GM18507 (cell line): ENCODE data around the gene RAPGEF1.
"Not testable (repeated sequence)": the region's sequence is repeated elsewhere in the genome, so short reads cannot be mapped to it uniquely, and the experiment has no call there.

Experiments
- DNase-seq: peaks from one replicate; pipeline ENCODE4 v3.0.0; 2011; ENCODE audit warnings: low read depth; ENCODE audit not compliant: insufficient read length; ENCODE audit errors: extremely low spot score
- FAIRE-seq: peaks from 2 replicates; lab custom pipeline; 2011; peaks lifted over from hg19 to GRCh38; lab: Jason Lieb, UNC

RAPGEF1 gene

DNA sequence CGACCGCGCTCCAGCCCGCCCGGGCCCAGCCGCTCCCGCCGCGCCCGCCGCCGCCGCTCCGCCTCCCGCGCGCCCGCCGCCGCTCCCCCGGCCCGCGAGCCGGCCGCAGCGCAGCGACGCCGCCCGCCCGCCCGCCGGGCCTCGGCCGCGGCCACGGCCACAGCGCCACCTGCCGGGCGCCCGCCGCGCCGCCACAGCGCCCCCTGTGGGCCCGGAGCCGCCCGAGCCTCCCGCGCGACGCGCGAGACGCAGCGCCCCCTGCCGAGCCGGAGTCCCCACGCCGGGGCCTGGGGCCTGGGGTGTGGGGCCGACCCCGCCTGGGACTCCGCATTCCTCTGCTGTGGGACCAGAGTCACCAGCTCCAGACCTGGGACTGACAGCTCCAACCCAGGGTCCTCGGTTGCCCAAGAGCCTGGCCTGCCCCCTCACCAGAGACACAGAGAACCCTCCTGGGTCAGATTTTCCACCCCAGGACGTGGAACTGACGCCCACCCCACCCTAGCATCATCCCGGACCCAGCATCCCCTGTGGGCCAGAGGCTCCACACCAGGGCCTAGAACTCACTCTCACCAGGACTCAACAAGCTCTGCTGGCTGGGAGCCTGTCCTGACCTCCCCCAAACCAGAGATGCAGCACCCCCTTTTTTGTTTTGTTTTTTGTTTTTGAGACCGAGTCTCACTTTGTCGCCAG is at the start of gene RAPGEF1:
Gene RAPGEF1 (minus strand): TSS at position 118 of the 690 bp plus-strand sequence. CDS start 246 bp downstream, outside the sequence.
- no peak for FAIRE-seq
- no peak for DNase-seq

- DNase-seq (no peak), FAIRE-seq (no peak)
Measured at GRCh38 chr9:131788851-131789250, 49.0 kb upstream of the RAPGEF1 start.

- no peak for DNase-seq
- no peak for FAIRE-seq
Measured at GRCh38 chr9:131787838-131788237, 48.0 kb upstream of the RAPGEF1 start.

DNA sequence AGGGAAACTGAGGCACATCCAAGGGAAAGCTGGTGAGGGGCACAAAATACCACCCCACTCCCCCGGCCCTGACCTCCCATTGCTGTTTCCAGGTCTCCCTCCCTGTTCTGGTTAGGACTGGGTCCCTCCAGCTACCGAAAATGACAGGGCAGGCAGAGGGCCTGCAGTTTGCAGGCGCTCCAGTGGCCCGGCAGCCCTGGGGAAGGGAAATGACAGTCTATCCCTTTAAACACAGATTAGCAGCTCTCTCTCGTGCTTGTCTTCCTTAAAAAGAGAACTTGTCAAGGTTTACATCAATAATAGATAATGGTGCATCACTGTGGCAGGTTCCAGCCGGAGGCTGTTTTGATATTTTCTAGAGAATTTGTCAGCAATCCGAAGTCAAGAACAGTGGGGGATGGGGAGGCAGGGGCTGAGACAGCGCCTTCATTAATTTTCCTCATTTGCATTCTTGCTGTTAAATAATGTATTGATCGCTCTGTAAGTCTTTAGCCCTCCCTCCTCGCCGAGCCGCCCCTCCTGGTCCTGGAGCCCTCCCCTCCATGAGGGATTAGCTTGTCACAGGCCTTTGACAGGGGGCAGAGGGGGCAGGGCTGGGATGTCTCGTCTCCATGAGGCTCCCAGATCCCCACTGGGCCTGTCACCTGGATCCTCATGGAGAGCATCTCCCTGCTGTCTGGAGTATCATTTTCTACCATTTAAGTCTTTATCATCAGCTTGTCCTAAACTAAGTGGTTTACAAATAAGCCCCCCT is 45.0 kb upstream of the RAPGEF1 start:
- DNase-seq (no peak), FAIRE-seq (no peak)

GRCh38 chr9:131781069-131781468 is 41.2 kb upstream of the RAPGEF1 start:
- DNase-seq (no peak), FAIRE-seq (no peak)

DNA sequence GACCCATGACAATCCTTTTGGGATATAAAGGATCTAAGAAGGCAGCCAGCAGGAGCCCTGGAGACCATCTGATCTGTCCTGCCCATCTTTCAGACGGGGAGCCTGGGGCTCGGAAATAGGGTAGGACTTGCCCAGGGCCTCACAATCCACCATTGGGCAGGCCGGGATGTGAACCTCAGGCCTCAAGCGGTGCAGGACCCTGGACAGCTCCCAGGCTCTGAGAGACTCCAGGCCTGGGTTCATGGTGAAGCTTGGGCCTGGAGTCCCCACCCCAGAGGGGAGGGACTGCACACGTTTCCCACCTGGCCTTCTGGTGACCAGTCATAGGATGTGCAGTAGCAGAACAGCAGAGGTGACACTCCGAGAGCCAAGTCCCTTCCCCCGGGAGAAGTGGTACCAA is 36.6 kb upstream of the RAPGEF1 start:
- FAIRE-seq (no peak), DNase-seq (no peak)

- FAIRE-seq: no peak
Measured at GRCh38 chr9:131776036-131776435, 36.2 kb upstream of the RAPGEF1 start.

GRCh38 chr9:131774636-131775035 is 34.8 kb upstream of the RAPGEF1 start:
- DNase-seq (no peak), FAIRE-seq (no peak)

More at GRCh38 chr9:131776036-131776435, 36.2 kb upstream of the RAPGEF1 start:
- no peak for DNase-seq

DNA sequence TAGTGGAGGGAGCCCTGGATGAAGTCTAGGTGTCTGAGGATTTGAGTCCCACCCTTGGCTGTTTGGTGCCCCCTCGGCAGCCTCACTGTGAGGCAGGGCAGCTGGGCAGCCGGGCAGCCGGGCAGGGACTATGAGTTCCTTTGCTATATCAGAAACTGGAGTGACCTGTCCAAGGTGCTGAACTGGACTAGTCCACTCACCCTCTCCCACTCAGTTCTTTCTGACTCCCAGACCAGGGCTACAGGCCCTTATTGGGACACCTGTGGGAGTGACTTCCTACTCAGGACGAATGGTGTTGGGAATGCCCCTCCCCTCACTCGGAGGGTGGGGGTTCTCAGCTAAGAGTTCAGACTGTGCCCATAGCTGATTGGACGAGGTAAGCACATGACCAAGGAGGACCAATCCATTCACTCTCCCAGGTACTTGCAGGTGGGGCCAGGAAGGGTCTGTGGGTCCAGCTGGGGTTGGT is 34.1 kb upstream of the RAPGEF1 start:
- FAIRE-seq: no peak

GRCh38 chr9:131772940-131773339 is 33.1 kb upstream of the RAPGEF1 start:
- DNase-seq: no peak
- FAIRE-seq: no peak

More for the DNA sequence above, 34.1 kb upstream of the RAPGEF1 start:
- DNase-seq: no peak

GRCh38 chr9:131771646-131772045 is 31.8 kb upstream of the RAPGEF1 start:
- no peak for DNase-seq
- FAIRE-seq: no peak

GRCh38 chr9:131769361-131769760 is 29.5 kb upstream of the RAPGEF1 start:
- DNase-seq (no peak), FAIRE-seq (no peak)

DNA sequence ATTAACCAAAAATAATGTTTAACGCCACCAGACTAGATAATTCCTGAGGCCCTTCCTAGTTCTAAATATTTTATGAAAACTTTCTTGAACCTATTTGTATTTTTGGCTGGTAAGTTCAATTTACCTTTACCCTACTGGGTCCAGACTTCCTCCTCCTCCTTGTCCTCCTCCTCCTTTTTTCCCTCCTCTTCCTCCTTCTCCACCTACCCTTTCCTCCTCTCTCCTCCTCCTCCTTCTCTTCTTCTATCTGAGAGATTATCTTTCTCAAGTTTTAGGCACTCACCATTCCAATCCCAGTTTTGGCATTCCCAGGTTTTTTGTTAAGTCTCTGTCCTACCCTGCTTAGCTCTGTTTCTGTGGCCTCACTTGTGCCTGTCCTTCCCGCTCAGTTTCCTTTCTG is 24.7 kb upstream of the RAPGEF1 start:
- FAIRE-seq (no peak), DNase-seq (no peak)

GRCh38 chr9:131762356-131762932 is 22.6 kb upstream of the RAPGEF1 start:
- DNase-seq (peak; percentile 74), FAIRE-seq (peak; percentile 64)

DNA sequence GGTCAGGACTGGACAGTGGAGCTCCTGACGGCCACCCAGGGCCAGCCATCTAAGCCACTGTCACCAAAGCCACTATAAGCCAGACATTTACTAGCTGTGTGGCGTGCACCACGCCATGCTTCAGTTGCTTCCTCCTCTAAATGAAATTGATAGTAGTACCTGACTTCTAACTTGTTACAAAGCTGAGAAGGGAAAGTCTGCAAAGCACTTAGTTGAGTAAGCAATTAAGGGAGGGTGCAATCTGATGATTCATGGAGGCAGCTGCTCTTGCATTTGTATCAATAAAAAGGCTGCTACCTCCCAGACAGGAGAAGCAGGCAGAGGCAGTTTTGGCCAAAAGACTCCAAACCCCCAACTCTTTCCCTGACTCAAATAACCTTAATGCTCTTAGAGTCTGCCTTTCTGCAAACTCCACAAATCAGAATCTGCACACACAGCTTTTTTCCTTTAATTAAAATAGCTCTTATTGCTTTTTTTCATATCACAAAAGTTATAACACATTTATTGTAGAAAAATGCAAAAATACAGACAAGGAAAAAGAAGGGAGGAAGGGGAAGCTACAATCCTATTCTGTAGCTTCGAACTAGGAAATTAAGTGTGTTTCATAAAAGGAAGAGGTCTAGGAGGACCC is 19.3 kb upstream of the RAPGEF1 start:
- no peak for FAIRE-seq
- DNase-seq: no peak

DNA sequence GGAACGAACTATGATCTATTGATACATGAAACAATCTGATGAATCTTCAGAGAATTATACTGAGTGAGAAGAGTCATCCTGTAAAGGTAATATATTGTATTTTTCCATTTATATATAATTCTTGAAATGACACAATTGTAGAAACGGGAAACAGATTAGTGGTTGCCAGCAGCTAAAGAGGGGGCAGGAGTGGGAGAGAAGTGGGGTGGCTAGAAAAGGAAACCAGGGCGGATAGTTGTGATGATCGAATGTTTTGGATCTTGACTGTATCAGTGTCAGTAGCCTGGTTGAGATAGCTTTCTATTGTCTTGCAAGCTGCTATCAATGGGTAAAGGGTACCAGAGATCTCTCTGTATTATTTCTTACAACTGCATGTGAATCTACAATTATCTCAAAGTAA is 17.7 kb upstream of the RAPGEF1 start:
- DNase-seq (no peak), FAIRE-seq (no peak)

- peak; percentile 91 for FAIRE-seq
- DNase-seq: no peak
Measured at GRCh38 chr9:131755541-131756198, 15.8 kb upstream of the RAPGEF1 start.

DNA sequence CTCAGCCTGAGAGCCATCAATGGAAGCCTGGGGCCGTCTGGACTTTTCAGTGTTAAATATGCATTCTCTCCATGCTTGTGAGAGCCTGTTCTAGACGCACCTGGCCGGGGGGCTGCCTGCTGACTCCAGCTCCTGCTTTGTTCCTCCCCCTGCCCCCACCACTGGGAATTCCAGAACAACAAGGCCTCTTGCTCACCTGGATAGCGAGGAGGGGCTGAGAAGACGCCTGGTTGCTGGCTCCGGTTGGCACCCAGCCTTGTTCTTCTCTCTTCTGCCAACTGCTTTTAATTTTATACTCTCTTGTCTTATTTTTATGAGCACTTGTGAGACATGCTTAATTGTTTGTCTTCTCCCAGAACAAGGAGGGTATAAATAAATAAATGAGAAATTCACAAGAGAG is 15.0 kb upstream of the RAPGEF1 start:
- no peak for FAIRE-seq
- DNase-seq: no peak

- not testable (repeated sequence) for FAIRE-seq, DNase-seq
Measured at GRCh38 chr9:131753751-131754150, 13.9 kb upstream of the RAPGEF1 start.
